HG03571 (cell line): ENCODE measurements around the gene SESTD1.
"Not testable (repeated sequence)": the region's sequence is repeated elsewhere in the genome, so short reads cannot be mapped to it uniquely, and the experiment has no call there.

Experiments used
- ATAC-seq: cut with Tn5 transposase; IDR thresholded peaks from one replicate; pipeline ENCODE4 v1.9.1; 2021; ENCODE audit not compliant: unreplicated experiment

The SESTD1 gene

DNA sequence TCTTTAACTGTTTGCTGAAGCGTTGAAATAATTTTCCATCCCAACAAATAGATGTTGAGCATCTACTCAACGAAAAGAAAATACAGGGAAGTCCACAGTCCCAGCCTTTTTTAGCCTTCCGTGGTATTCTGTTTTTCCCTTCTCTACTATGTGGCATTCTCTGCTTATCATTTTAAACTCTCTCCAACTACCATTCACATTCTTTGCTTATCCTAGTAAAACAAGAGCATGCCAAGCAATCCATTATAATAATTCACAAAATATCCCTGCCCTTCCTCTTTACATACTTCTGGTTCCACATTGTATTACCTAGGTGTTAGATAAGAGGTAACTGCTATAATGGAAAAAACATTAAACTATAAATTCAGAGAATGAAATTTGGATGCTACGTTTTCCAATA, 1.6 kb upstream of the SESTD1 start:
- no peak for ATAC-seq

DNA sequence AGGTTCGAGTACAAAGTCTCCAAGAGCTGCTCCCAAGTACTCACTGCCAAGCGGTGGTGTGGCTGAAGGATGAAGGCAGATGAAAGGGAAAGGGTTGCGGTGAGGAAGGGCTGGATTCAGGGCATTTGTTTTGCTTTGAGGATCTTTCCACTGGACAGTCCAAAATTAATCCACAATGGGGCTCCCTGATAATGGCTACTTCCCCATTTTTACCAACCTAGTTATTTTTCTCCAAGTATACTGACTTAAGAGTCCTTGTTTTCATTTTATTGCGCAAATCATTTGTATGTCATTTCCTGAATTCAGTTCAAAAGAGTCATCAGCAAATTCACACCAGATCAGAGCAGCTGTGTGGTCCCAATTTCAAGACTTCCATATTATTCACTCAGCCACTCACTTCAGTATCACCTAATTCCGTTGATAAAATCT, 464 bp upstream of the SESTD1 start:
- no peak for ATAC-seq

DNA sequence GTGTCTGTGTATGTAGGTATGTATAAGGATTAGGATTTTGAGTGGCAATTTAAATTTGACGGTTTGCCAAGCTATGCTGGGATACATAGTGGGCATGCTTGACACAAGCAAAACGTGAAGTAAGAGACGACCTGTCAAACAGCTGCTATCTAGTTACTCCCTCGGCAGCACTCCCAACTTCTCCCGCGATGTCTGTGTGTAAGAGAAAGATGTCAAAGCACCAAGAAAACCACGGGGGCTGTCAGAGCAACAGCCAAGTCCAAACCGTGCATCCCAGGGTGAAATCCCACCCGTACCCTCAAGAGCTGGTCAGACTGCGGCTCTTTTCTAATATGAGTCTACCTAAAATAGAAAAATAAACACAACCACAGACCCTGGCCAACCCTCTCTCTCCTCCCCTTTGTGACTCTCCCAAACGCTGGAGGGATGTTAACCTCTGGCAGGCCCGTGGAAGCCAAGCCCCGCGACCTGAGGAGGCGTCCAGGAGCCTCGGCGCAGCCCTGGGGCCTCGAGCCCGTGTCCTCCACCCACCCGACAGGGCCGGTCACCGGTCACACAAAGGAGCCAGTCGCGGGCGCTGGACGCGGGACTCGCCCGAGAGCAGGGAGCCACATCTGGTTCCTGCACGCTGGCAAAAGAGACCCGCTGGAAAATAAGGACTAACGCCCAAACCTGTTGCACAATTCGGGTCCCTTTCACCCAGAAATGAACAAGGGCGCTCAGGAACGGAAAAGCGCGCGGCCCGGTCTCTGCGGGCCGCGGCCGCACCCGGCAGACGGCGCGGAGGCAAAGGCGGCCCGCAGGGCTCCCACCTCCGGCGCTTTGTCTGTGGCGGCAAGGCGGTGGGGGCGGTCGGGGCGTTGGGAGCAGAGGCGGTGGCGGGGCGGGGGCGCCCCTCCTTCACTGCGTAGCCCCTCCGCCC, 925 bp downstream of the SESTD1 start:
- peak; percentile 33 for ATAC-seq

DNA sequence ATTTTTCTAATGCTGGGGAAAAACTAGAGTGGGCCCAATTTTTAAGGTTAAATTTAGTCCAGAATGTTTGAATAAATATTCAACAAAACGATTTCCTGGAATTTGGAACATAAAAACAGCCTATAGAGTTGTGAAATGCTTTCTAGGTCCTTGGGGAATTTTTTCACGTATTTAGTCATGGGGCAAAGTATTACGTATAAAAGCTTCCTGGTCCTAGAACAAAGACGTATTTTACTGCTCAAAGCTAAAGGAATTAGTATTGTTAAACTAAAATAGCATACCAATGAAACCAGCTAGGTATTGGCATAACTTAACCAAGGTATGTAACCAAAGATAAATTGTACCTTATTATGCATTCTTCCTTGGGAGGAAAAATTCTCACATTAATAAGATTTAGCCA, 1.6 kb downstream of the SESTD1 start:
- no peak for ATAC-seq

DNA sequence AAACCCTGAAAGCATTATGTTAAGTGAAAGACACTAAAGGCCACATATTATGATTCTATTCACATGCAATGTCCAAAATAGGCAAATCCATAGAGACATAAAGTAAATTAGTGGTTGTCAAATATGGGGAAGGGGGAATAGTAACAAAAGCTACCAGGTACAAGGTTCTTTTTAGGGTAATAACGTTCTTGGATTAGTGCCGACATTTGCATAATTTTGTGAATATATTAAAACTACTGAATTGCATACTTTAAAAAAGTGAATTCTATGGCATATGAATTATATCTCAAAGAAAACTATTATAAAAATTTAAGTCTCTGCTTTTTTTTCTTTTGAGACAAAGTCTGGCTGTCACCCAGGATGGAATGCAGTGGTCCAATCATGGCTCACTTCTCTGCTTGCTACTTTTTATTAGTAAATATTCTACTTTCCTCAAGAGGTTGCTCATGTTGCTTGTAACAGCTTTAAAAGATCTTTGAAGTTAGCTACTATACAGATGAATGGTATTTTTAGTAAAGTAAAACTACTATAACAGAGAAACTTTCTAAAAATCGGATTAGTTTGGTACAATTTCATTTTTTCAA, 2.5 kb downstream of the SESTD1 start:
- no peak for ATAC-seq

DNA sequence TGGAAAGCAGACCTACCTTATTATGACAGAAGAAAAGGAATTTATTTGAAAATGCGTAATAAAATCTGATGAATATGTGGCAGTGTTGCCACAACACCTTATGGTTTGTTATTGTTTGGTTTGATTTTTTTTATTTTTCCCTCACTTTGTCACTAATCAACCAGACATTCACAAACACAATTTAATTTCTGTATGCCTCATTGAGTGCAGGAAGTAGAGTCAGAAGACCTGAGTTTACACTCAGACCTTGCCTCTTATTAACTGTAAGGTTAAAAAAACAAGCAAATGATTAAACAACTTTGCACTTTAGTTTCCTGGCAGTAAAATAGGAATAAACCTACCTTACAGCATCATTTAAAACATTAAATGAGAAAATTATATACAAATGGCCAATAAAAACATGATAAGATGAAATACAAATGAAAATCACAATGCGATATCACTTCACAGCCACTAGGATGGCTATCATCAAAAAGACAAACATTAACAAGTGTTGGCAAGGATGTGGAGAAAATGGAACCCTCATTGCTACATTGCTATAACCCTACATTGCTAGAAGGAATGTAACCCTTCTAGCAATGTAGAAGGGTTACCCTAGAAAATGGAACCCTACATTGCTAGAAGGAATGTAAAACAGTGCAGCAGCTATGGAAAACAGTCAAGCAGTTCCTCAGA, 3.3 kb downstream of the SESTD1 start:
- ATAC-seq: no peak

DNA sequence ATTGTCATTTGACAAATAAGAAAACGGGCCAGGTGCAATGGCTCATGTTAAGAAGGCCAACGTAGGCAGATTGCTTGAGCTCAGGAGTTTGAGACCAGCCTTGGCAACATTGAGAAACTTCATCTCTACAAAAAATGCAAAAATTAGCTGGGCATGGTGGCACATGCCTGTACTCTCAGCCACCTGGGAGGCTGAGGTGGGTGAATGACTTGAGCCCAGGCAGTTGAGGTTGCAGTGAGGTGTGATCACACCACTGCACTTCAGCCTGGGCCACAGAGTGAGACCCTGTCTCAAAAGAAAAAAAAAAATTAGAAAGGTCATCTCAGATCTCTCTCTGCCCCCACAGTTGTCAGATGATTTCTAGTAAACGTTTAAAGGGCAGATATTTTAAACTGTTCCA, 4.4 kb downstream of the SESTD1 start:
- ATAC-seq: no peak

DNA sequence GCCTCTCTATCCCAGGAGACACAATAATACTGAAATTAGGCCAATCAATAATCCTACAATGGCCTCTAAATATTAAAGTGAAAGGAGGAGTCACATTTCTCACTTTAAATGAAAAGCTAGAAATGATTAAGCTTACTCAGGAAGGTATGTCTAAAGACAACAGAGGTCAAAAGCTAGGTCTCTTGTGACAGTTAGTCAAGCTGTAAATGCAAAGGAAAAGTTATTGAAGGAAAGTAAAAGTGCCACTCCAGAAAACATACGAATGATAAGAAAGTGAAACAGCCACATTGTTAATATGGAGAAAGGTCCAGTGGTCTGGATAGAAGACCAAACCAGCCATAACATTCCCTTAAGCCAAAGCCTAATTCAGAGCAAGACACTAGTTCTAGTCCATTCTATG, 9.5 kb downstream of the SESTD1 start:
- peak; percentile 42 for ATAC-seq

DNA sequence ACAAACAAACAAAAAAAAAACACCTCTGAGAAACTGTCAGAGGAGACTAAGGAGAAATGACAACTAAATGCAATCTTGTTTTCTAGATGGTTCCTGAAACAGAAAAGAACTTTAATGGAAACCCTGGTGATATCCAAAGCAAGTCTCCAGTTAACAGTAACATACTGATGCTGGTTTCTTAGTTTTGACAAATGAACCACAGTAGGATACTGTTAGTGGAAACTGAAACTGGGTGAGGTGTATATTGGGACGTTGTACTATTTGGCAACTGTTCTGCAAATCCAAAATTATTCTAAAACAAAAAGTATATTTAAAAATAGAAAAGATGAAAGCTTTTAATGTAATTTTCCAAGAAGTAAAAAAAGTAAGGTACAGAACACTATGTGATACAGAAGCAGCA, 11.4 kb downstream of the SESTD1 start:
- peak; percentile 35 for ATAC-seq

DNA sequence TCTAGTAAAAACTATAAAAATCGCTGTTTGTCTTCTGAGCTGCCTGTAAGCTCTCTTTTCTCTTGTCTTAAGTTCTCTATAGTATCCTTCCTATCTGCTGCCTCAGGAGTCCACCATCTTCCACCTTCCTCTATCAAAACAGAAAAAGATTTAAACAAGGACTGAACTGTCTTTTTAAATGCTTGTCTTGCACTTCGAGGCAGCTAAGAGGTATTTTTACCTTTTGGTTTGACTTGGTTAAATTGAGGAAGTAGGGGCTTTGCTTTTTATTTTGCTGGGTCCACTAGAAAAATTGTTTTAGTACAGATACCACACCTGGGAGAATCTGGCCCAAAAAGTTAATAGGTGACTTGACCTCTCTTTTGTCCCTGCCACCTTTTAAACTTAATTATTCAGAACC, 12.2 kb downstream of the SESTD1 start:
- ATAC-seq: no peak

DNA sequence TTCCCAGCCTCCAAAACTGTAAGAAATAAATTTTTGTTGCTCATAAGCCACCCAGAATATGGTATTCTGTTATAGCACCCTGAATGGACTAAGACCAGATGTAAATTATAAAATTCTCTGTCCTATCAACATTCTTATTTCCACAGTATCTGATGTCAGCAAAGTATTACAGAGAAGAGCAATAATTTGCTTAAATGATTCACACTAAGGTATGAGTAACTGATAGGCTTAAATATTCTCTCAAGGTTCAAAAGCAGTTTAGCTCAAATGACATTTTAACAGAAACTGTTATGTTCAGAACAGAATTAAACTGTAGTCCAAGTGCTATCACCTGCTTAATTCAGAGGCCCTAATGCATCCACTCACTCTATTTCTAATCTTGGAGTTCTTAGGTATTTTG, 12.8 kb downstream of the SESTD1 start:
- no peak for ATAC-seq

DNA sequence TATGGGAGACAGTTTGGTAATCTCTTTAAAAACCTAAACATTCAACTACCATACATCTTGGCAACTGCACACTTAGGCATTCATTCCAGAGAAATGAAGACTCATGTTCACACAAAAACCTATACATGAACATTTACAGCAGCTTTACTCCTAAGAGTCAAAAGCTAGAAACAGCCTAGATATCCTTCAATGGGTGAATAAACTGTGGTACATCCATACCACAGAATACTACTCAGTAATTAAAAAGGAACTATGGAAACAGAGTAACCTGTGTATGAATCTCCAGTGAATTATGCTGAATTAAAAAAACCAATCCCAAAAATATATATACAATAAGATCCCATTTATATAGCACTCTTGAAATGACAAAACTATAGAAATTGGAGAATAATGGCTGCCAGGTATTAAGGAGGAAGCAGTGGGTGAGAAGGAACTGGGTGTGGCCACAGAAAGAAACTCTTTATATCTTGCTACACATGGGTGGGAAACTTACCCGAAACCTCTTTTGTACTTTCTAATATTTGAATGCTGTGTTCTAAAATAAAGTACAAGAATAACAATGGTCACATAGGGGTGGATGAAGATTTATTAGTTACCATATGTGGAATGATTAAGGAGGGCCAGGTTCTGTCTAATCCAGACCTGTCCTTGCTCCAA, 13.7 kb downstream of the SESTD1 start:
- ATAC-seq: no peak

DNA sequence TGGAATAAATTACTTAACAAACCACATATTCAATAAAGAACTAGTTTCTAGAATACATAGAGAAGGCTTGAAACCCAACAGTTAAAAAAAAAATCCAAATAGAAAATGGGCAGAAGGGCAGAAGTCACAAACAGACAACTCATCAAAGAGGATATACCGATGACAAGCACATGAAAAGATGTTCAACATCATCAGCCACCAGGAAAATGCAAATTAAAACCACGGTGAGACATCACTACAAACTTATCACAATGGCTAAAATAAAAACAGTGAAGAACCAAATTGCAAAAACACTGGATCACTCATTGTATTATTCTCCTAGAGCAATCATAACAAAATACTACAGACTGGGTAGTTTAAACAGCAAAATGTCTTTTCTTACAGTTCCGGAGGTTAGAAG, 14.5 kb downstream of the SESTD1 start:
- no peak for ATAC-seq

DNA sequence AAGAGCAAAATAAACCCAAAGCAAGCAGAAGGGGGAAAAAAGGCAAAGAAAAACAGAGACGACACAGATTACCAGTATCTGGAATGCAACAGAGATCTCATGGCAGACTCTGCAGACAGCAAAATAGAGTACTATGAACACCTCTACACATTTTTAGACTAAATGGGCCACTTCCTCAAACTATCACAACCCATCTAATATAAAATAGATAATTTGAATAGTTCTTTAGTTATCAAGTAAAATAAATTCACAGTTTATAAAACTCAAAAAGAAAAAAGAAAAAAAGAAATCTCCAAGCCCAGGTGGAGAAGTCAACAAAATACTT, 16.6 kb downstream of the SESTD1 start:
- peak; percentile 23 for ATAC-seq

DNA sequence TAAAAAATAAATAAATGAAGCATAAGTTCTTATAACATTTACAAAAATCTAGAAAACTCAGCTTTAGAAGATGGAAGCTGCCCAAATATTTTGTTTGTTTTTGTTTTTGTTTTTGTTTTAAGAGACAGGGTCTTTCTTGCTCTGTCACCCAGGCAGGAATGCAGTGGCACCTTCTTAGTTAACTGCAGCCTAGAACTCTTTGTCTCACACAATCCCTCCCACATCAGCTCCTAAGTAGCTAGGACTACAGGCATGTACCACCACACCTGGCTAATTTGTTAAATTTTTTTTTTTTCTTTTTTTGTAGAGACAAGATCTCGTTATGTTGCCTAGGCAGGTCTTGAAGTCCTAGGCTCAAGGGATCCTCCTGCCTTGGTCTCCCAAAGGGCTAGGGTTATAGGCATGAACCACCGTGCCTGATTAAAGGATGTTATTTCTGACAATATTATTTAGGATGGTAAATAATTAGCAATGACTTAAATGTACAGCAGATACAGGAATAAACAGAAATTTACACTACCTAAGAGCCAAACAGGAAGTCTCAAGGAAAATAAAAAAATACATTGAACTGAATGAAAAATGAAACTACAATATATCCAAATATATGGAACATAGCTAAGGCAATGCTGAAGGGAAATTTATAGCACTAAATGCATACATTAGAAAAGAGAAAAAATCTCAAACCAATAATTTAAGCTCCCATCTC, 17.2 kb downstream of the SESTD1 start:
- peak; percentile 38 for ATAC-seq

DNA sequence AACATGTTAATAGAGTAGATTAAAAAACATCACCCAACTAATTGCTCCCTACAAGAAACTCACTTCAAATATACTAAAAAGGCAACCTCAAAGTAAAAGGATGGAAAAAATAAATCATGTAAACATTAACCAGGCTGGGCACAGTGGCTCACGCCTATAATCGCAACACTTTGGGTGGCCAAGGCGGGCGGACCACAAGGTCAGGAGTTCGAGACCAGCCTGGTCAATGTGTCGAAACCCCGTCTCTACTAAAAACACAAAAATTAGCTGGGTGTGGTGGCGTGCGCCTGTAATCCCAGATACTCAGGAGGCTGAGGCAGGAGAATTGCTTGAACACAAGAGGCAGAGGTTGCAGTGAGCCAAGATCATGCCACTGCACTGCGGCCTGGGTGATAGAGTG, 18.8 kb downstream of the SESTD1 start:
- not testable (repeated sequence) for ATAC-seq

DNA sequence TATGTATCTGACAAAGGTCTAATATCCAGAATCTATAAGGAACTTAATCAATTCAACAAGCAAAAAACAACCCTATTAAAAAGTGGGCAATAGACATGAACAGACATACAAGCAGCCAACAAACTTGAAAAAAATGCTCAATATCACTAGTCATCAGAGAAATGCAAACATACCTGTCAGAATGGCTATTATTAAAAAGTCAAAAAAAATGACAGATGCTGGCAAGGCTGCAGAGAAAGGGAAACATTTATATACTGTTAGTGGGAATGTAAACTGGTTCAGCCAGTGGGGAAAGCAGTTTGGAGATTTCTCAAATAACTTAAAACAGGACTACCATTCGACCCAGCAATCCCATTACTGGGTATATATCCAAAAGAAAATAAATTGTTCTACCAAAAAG, 21.6 kb downstream of the SESTD1 start:
- no peak for ATAC-seq

DNA sequence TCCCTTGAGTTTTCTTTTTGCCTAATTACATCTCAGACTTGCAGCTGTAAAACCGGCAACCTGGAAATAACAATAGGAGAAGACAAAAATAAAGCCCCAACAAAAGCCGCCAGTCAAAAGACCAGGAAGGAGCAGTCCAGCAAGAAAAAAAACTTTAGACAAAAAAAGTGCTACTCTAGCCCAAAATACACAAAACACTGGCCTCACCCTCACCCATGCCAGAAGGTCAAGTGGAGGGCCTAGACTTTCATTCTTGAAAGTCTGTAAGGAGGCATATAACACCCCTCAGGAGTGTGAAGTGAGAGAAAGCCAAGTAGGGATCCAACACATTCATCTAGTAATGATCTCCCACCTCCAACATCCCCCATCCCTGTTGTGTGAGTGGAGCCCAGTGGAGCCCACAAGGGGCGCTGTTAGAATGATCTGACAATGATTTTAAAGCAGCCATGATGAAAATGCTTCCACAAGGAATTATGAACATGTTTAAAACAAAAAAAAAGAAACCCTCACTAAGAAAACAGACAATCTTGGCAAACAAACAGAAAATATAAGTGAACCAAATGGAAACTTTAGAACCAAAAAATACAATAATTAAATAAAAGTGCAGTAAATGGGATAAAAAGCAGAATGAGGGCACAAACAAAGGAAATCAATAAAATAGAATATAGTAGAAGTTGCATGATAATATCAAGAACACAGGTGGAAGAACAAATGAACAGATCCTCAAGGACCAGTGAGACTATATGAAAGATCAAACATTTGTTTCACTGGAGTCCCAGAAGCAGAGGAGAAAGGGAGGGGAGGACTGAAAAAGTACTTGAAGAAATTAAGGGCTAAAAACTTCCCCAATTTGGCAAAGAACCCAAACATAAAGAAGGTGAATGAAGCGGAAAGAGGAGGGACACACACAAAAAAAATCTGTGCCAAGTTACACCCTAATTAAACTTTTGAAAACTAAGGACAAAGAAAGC, 23.9 kb downstream of the SESTD1 start:
- no peak for ATAC-seq

DNA sequence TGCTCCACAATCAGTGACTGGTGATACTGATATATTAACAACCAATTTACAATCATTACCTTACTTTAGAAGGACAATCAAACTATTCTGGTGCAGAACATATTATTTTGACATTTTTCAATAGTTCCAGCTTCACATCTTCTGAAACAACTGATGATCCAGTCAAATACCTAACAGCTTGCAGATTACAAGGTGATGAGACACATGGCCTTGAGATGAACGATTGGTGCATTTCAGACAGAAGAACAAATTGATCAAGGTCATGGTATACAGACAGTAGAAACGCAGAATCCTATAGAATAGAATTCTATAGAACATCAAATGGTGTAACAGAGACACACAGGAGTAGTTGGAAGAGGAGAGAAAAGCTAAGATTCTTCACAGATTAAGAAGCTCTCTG, 24.8 kb downstream of the SESTD1 start:
- ATAC-seq: no peak

DNA sequence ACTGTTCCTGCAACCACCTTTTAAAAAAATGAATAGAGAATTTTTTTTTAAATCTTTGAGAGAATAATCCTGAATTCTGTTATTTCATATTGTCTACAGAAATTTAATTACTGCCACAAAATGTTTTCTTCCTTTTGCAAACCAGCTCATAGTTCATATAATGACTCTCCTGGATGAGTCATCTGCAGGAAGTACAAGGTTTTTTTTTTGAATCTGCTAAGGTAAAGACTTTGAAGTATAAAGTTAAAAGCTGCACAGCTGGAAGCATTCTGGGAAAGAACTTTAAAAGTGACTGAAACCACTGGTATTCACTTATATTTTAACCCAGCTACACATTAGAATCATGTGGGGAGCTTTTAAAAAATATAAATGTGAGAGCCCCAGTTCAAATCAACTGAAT, 25.4 kb downstream of the SESTD1 start:
- no peak for ATAC-seq
